Thymus (tissue), 11 donors: Measurements from ENCODE around the gene FCN2. TPM values are rescaled to one million over a fixed set of nuclear protein-coding genes. Genes with fewer than 3 reads are reported as not detected.

ENCODE experiments used
- DNase-seq, 9 donors: peaks; one replicate each; pipeline ENCODE4 v3.0.0-alpha.2; 2013; ENCODE audit warnings: low spot score in 9 of 9, low read depth in 6 of 9, missing footprints in 1 of 9
- H3K27ac ChIP-seq, 2 donors: one replicate each; pipeline ENCODE4 v1.5.1; 2013; ENCODE audit warnings: control low read depth in 1 of 2, low read depth in 1 of 2, low read length in 1 of 2, mild to moderate bottlenecking in 1 of 2, moderate library complexity in 1 of 2
- H3K27me3 ChIP-seq, 2 donors: one replicate each; pipeline ENCODE4 v1.5.1; 2013; ENCODE audit warnings: low read length in 1 of 2; ENCODE audit not compliant: control insufficient read depth in 2 of 2, insufficient read depth in 1 of 2
- H3K36me3 ChIP-seq, 2 donors: one replicate each; pipeline ENCODE4 v1.5.1; 2013; ENCODE audit warnings: low read length in 1 of 2, mild to moderate bottlenecking in 1 of 2, moderate library complexity in 1 of 2; ENCODE audit not compliant: control insufficient read depth in 2 of 2, insufficient read depth in 2 of 2
- H3K4me1 ChIP-seq, 2 donors: one replicate each; pipeline ENCODE4 v1.5.1; 2013; ENCODE audit warnings: low read length in 2 of 2; ENCODE audit not compliant: control insufficient read depth in 2 of 2, insufficient read depth in 2 of 2
- H3K4me3 ChIP-seq, 2 donors: one replicate each; pipeline ENCODE4 v1.5.1; 2013; ENCODE audit warnings: low read length in 2 of 2, control low read depth in 1 of 2, mild to moderate bottlenecking in 1 of 2
- H3K9me3 ChIP-seq, 2 donors: one replicate each; pipeline ENCODE4 v1.5.1; 2013; ENCODE audit warnings: low read length in 1 of 2, mild to moderate bottlenecking in 1 of 2; ENCODE audit not compliant: control insufficient read depth in 2 of 2, insufficient read depth in 1 of 2
- WGBS: extraction: QIAGEN DNeasy Blood & Tissue Kit; methylation state at CpG from one replicate; pipeline ENCODE4 v1.1.7; 2013; 5-methylcytosine and 5-hydroxymethylcytosine counted together
- polyA plus RNA-seq: library from polyadenylated mRNA; stranded (reverse); fragments of 200-250 nt; gene quantifications from one replicate; pipeline ENCODE4 v1.2.3, GENCODE V29; 2013
- total RNA-seq: library from RNA; stranded (reverse); fragments of 120-200 nt; gene quantifications from one replicate; pipeline ENCODE4 v1.2.4, GENCODE V29; 2013
- donor health status: healthy.

The FCN2 gene
- total and polyA plus RNA-seq, 2 donors: 0.52 to 0.75 TPM

DNA sequence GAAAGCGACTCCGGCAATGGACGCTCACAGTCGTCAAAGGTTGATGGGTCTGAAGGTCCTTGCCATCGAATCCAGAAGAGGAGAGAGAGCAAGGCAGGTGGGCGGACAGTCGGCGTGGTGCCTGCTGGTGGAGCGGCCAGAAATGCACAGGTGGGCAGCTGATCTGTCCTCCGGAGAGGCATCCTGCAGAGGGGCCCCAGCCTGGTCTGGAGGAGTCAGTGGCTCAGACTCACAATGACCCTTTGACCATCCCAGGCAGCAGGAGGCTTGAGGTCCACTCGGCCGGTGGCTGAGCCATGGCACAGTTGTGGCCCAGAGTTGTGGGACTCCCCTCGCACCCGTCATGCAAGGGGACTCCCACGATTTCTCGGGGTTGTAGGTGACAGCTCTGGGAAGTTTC lies 34.4 kb upstream of the FCN2 start:
- Histone ChIP-seq H3K4me1 (no peaks in the 10 kb centered on the region), H3K36me3 (no peaks in the 10 kb centered on the region), H3K27ac (no peak overlapping the region), H3K27me3 (no peaks in the 10 kb centered on the region), H3K4me3 (no peak overlapping the region), H3K9me3 (peaks cover 2 to 22% of the 10 kb centered on the region in 2 donors)
- WGBS: 91% methylated on average over 16 of the region's 16 CpGs
- no peak for DNase-seq

DNA sequence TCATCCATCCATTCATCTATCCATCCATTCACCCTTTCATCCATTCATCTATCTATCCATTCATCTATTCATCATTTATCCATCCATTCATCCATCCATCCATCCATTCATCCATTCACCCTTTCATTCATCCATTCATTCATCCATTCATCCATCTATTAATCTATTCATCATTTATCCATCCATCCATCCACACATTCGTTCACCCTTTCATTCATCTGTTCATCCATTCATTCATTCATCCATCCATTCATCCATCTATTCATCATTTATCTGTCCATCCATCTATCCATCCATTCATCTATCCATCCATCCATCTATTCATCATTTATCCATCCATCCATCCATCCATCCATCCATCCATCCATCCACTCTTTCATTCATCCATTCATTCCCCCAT lies 33.9 kb upstream of the FCN2 start:
- 91% methylated on average over 1 of the region's 1 CpG for WGBS
- Histone ChIP-seq H3K27ac (no peak overlapping the region), H3K9me3 (peaks cover 2 to 25% of the 10 kb centered on the region in 2 donors)

DNA sequence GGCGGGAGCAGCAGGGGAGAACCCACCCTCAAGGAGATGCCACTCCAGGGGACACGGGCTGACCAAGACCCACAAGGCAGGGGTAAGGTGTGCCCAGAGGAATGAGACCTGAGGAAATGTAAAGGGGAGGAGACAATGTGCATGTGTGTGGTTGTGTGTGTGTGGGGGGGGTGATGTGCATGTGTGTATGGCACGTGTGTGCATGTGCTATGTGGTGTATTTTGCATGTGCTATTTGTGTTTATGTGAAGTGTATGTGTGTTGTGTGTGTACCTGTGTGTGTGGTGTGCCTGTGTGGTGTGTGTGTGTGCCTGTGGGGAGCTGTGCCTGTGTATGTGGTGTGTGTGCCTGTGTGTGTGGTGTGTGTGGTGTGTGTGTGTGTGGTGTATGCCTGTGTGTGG lies 33.5 kb upstream of the FCN2 start:
- no peak for DNase-seq
- Histone ChIP-seq H3K36me3 (no peaks in the 10 kb centered on the region), H3K4me1 (no peaks in the 10 kb centered on the region), H3K9me3 (peaks cover 2 to 25% of the 10 kb centered on the region in 2 donors), H3K27me3 (no peaks in the 10 kb centered on the region), H3K4me3 (no peak overlapping the region), H3K27ac (no peak overlapping the region)
- WGBS: 95% methylated on average over 3 of the region's 3 CpGs

More for the DNA sequence above, 33.9 kb upstream of the FCN2 start:
- no peak for DNase-seq
- Histone ChIP-seq H3K27me3 (no peaks in the 10 kb centered on the region), H3K4me3 (no peak overlapping the region), H3K36me3 (no peaks in the 10 kb centered on the region), H3K4me1 (no peaks in the 10 kb centered on the region)

DNA sequence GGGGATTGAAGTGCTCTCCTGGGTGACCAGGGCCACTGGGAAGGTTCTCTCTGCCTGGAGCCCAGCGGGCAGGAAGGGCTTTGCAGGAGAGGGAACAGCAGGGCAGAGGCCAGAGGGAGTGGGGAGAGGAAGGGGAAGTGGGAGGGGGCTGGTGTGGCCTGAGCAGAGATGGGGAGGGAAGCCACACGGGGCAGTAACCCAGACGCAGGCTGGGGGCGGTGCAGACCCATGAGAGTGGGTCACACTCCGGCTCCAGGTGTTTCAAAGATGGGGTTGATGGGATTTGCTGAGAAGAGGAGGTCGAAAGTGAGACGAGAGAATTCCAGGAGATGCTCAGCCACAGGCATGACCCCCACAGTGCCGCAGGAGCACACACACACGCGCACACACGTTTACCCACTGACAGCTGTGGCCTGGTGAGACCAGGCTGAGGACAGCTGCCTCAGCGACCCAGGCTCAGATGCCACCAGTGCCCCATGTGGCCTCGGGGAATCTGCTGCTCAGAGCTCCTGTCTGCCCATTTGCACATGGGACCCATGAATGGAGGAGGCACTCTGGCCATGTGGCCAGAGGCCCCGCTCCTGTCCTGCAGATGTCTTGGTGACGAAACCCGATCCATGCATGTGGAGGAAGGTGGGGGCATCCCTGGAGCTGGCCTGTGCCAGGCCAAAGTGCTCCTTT lies 32.7 kb upstream of the FCN2 start:
- WGBS: 58% methylated on average over 16 of the region's 16 CpGs

DNA sequence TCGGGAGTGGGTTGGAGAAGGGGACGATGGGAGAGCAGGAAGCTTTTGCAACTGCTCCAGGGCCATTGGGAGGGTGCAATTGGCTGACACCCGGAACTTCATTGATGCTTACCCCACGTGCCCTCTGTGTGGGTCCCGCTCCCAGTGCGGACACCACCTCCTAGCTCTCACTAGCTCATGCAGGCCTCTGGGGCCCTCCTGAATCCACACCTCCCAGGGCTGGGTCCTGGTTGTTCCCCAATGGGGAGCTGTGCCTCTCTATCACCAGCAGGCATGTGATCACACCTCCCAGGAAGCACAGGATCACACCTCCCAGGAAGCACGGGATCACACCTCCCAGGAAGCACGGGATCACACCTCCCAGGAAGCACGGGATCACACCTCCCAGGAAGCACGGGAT lies 32.1 kb upstream of the FCN2 start:
- no peak overlapping the region for H3K4me3 ChIP-seq
- no peaks in the 10 kb centered on the region for H3K36me3 ChIP-seq

More for the DNA sequence above, 32.7 kb upstream of the FCN2 start:
- DNase-seq: no peak
- Histone ChIP-seq H3K27me3 (no peaks in the 10 kb centered on the region), H3K9me3 (peaks cover 2 to 25% of the 10 kb centered on the region in 2 donors), H3K36me3 (no peaks in the 10 kb centered on the region), H3K4me1 (no peaks in the 10 kb centered on the region), H3K27ac (no peak overlapping the region), H3K4me3 (no peak overlapping the region)

DNA sequence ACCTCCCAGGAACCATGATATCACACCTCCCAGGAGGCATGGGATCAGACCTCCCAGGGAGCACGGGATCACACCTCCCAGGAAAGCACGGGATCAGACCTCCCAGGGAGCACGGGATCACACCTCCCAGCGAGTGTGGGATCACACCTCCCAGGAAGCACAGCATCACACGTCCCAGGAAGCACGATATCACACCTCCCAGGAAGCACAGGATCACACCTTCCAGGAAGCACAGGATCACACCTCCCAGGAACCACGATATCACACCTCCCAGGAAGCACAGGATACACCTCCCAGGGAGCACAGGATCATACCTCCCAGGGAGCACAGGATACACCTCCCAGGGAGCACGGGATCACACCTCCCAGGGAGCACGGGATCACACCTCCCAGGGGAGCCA lies 30.0 kb upstream of the FCN2 start:
- peaks cover 2 to 25% of the 10 kb centered on the region in 2 donors for H3K9me3 ChIP-seq
- no peak overlapping the region for H3K4me3 ChIP-seq
- 91% methylated on average over 9 of the region's 9 CpGs for WGBS
- H3K27ac ChIP-seq: no peak overlapping the region
- no peaks in the 10 kb centered on the region for H3K36me3 ChIP-seq
- DNase-seq: no peak
- no peaks in the 10 kb centered on the region for H3K27me3 ChIP-seq
- H3K4me1 ChIP-seq: no peaks in the 10 kb centered on the region

More for the DNA sequence above, 32.1 kb upstream of the FCN2 start:
- Histone ChIP-seq H3K27ac (no peak overlapping the region), H3K4me1 (no peaks in the 10 kb centered on the region), H3K27me3 (no peaks in the 10 kb centered on the region), H3K9me3 (peaks cover 2 to 25% of the 10 kb centered on the region in 2 donors)
- 92% methylated on average over 10 of the region's 10 CpGs for WGBS
- DNase-seq: no peak

DNA sequence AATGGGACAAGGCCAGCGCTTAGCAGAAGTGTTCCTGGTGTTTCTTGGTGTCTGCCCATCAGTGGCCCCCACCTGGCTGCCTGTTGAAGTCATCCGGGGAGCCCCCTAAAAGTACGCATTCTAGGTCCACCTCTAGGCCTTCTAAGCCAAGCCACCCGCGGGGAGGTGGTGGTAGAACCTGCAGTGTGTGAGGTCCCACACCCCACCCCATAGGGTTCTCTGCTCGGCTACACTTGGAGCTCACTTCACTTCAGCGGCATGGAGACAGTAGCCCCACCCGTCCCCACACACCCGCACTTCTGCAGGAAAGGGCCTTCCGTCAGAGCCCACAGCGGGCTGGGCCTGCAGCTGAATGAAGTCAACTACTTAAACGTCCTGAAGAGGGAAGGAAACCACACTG lies 29.6 kb upstream of the FCN2 start:
- Histone ChIP-seq H3K4me1 (no peaks in the 10 kb centered on the region), H3K27me3 (no peaks in the 10 kb centered on the region), H3K36me3 (no peaks in the 10 kb centered on the region), H3K27ac (no peak overlapping the region), H3K9me3 (peaks cover 2 to 25% of the 10 kb centered on the region in 2 donors), H3K4me3 (no peak overlapping the region)
- no peak for DNase-seq
- 49% methylated on average over 12 of the region's 12 CpGs for WGBS

DNA sequence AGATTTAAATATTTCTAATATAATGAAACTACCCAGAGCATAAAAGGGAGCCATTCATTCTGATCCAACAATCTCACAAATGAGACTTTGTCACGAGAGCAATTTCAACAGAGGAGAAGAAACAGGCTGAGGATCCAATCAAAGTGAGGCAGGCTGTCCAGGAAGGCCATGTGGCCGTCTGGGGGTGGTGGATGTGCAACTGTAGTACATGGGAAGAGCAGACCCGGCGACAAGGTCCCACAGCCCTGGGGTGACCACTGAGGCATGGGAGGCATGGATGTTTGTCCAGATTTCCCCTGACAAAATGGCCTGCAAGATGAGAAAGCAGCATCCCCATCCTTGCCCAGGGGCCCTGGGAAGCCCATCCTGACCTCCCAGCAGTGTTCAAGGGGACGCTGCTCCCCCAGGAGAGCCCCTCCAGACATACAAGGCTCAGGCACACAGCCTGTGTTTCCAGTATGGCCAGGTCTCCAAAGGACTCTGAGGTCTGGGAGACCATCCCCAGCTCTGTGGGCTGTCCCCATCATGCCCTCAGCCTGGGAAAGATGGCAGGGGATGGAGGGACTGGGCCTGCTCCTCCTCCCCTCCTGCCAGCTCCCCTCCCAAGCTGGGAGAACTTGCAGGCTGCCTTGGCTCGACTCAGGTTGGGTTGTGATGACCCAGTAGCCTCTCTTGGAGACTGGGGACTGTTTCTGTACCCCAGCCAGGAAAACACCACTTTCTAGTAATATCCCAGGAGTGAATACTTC lies 27.5 kb upstream of the FCN2 start:
- no peak overlapping the region for H3K4me3 ChIP-seq
- no peak for DNase-seq
- 90% methylated on average over 6 of the region's 6 CpGs for WGBS
- H3K36me3 ChIP-seq: no peaks in the 10 kb centered on the region
- H3K27ac ChIP-seq: no peak overlapping the region
- no peaks in the 10 kb centered on the region for H3K27me3 ChIP-seq
- H3K4me1 ChIP-seq: no peaks in the 10 kb centered on the region
- H3K9me3 ChIP-seq: peaks cover under 1 to 23% of the 10 kb centered on the region in 2 donors

DNA sequence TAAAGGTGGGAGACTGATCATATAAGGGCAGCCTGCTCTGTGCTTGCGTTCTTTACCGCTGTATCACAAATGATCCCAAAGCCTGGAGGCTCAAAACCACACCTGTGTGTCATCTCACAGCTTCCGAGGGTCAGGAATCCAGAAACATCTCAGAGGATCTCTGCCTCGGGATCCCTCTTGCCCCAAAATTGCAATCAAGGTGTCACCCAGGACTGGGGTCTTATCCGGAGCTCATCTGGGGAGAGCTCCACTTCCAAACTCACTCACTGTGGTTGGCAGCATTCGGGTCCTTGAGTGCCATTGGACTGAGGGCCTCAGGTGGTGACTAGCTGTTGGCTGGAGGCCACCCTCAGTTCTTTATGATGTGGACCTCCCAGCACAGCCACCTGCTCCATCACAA lies 26.7 kb upstream of the FCN2 start:
- peaks cover 0 to 16% of the 10 kb centered on the region in 2 donors for H3K9me3 ChIP-seq
- DNase-seq: no peak
- H3K4me3 ChIP-seq: no peak overlapping the region
- no peaks in the 10 kb centered on the region for H3K4me1 ChIP-seq
- H3K27ac ChIP-seq: no peak overlapping the region
- 88% methylated on average over 6 of the region's 6 CpGs for WGBS
- no peaks in the 10 kb centered on the region for H3K36me3 ChIP-seq
- H3K27me3 ChIP-seq: no peaks in the 10 kb centered on the region
